ENCODE results near the gene SPECC1.

- TF ChIP-seq POLR2A (IDR thresholded peaks at IDR 0.05; ENCODE audit: low read depth, low read length) (no peak), EZH2 (IDR thresholded peaks at IDR 0.05; ENCODE audit: borderline replicate concordance, low read depth, low read length, severe bottlenecking) (no peak), CTCF (IDR thresholded peaks at IDR 0.05; ENCODE audit: extremely low read depth in 1 of 2, insufficient read depth in 1 of 2, low read depth in 1 of 2, low read length in 2 of 2) (no peak), MYC (IDR thresholded peaks at IDR 0.05; ENCODE audit: low read depth, low read length) (no peak), JUN (IDR thresholded peaks at IDR 0.05; ENCODE audit: borderline replicate concordance, insufficient read depth, insufficient read length, low read depth) (no peak), POLR2AphosphoS5 (IDR thresholded peaks at IDR 0.05; ENCODE audit: insufficient read depth, low read depth, low read length) (no peak)
Observed at GRCh38 chr17:20094777-20095176, 85.6 kb downstream of the SPECC1 start.
